ENCODE measurements around the gene ELAVL3.
A peak's percentile ranks its signal among the peaks of the same experiment; 100 is the strongest.

ELAVL3 gene

GRCh38 chr19:11480715-11481533, at the start of gene ELAVL3:
Gene ELAVL3 (minus strand): TSS chr19:11481046. CDS start chr19:11480608, 438 bp downstream.
- DNase-seq, result peak; percentile 8

- peak; percentile 51 for DNase-seq
Measured at GRCh38 chr19:11530432-11530831, 49.6 kb upstream of the ELAVL3 start.

- peak; percentile 83 for DNase-seq
Measured at GRCh38 chr19:11528551-11529341, 47.9 kb upstream of the ELAVL3 start, which contains the start of gene ECSIT. Gene ECSIT (minus strand): TSS chr19:11529134. CDS start chr19:11519170, 9,964 bp downstream.

- DNase-seq, result no peak
Measured at GRCh38 chr19:11519138-11519537, 38.3 kb upstream of the ELAVL3 start.

GRCh38 chr19:11513946-11514345, 33.1 kb upstream of the ELAVL3 start:
- DNase-seq, result no peak

GRCh38 chr19:11510444-11510843, 29.6 kb upstream of the ELAVL3 start:
- DNase-seq, result no peak

GRCh38 chr19:11507370-11508078, 26.7 kb upstream of the ELAVL3 start:
- DNase-seq, result no peak

- no peak for DNase-seq
Measured at GRCh38 chr19:11506967-11507366, 26.1 kb upstream of the ELAVL3 start.

GRCh38 chr19:11506101-11506555, 25.3 kb upstream of the ELAVL3 start:
- DNase-seq, result no peak

- DNase-seq, result peak; percentile 75
Measured at GRCh38 chr19:11505504-11506100, 24.8 kb upstream of the ELAVL3 start, which contains the start of gene ZNF653. Gene ZNF653 (minus strand): TSS chr19:11505839. CDS start chr19:11505786, 53 bp downstream.

- DNase-seq, result peak; percentile 61
Measured at GRCh38 chr19:11505032-11505503, 24.2 kb upstream of the ELAVL3 start.

- no peak for DNase-seq
Measured at GRCh38 chr19:11504502-11505031, 23.7 kb upstream of the ELAVL3 start.

- no peak for DNase-seq
Measured at GRCh38 chr19:11499890-11500420, 19.1 kb upstream of the ELAVL3 start.

- DNase-seq, result no peak
Measured at GRCh38 chr19:11499220-11499726, 18.4 kb upstream of the ELAVL3 start.

GRCh38 chr19:11496391-11497163, 15.7 kb upstream of the ELAVL3 start:
- no peak for DNase-seq

GRCh38 chr19:11495885-11496284, 15.0 kb upstream of the ELAVL3 start:
- no peak for DNase-seq

GRCh38 chr19:11495481-11495880, 14.6 kb upstream of the ELAVL3 start:
- no peak for DNase-seq

- no peak for DNase-seq
Measured at GRCh38 chr19:11494634-11495285, 13.9 kb upstream of the ELAVL3 start.

- no peak for DNase-seq
Measured at GRCh38 chr19:11489378-11489777, 8.5 kb upstream of the ELAVL3 start.
